ENCODE results near the gene LRRC45. TPM values are rescaled to one million over a fixed set of nuclear protein-coding genes. Genes with fewer than 3 reads are reported as not detected.

Gene LRRC45
- total RNA-seq, 2 experiments from 2014 or later: 41.2 to 52.0 TPM

DNA sequence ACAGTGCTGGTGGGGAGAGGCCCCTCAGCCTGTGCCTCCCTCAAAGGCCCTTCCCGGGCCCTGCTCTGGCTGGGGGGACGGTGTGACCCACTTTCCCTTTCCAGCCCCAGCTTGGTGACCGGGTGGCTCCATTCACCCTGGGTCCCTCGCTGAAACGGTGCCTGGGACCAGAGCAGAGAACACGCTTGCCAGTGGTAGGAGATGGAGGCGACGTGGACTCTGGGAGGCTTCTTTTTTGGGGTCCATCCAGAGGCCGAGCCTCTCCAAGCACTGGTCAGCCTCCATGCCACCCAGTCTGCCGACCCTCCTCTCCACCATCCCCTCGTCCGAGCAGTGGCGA, 8.2 kb upstream of the LRRC45 start:
- no TSS peak for BruUV-seq (replicated peaks)
- TF ChIP-seq EZH2phosphoT487 (IDR thresholded peaks at IDR 0.05; ENCODE audit: borderline replicate concordance, low read depth, low read length): no peak
- TF ChIP-seq, protein P1, sequence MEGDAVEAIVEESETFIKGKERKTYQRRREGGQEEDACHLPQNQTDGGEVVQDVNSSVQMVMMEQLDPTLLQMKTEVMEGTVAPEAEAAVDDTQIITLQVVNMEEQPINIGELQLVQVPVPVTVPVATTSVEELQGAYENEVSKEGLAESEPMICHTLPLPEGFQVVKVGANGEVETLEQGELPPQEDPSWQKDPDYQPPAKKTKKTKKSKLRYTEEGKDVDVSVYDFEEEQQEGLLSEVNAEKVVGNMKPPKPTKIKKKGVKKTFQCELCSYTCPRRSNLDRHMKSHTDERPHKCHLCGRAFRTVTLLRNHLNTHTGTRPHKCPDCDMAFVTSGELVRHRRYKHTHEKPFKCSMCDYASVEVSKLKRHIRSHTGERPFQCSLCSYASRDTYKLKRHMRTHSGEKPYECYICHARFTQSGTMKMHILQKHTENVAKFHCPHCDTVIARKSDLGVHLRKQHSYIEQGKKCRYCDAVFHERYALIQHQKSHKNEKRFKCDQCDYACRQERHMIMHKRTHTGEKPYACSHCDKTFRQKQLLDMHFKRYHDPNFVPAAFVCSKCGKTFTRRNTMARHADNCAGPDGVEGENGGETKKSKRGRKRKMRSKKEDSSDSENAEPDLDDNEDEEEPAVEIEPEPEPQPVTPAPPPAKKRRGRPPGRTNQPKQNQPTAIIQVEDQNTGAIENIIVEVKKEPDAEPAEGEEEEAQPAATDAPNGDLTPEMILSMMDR (conservative IDR thresholded peaks at IDR 0.05; ENCODE audit: low read length): no peak
- Histone ChIP-seq H3K4me3 (ENCODE audit: low read depth, low read length, poor library complexity, severe bottlenecking) (no peak overlapping the region), H3K9me3 (ENCODE audit: low read length) (no peaks in the 10 kb centered on the region), H3K79me2 (ENCODE audit: insufficient read depth, low read depth, low read length) (no peaks in the 10 kb centered on the region), H3K27ac (ENCODE audit: low read depth, low read length, poor library complexity, severe bottlenecking) (no peak overlapping the region), H3K36me3 (ENCODE audit: insufficient read depth, low read length) (peaks cover 11% of the 10 kb centered on the region; the same call in 1 of the 2 replicates), H4K20me1 (ENCODE audit: insufficient read depth, low read length) (no peaks in the 10 kb centered on the region), H3K4me1 (ENCODE audit: insufficient read depth, low read length, poor library complexity, severe bottlenecking) (peaks cover 4% of the 10 kb centered on the region), H3K9me2 (ENCODE audit: insufficient read depth, low read length) (no peaks in the 10 kb centered on the region), H2AFZ (ENCODE audit: low read length) (no peak overlapping the region), H3K4me2 (ENCODE audit: low read length) (no peak overlapping the region)
- ChIA-PET POLR2A (no interaction called here), CTCF (ENCODE audit: unreplicated experiment) (no interaction called here)
- no peak for DNase-seq (ENCODE audit: low spot score)
- intact Hi-C loops (cut with micrococcal nuclease; ENCODE audit: unreplicated experiment): no loop called here

DNA sequence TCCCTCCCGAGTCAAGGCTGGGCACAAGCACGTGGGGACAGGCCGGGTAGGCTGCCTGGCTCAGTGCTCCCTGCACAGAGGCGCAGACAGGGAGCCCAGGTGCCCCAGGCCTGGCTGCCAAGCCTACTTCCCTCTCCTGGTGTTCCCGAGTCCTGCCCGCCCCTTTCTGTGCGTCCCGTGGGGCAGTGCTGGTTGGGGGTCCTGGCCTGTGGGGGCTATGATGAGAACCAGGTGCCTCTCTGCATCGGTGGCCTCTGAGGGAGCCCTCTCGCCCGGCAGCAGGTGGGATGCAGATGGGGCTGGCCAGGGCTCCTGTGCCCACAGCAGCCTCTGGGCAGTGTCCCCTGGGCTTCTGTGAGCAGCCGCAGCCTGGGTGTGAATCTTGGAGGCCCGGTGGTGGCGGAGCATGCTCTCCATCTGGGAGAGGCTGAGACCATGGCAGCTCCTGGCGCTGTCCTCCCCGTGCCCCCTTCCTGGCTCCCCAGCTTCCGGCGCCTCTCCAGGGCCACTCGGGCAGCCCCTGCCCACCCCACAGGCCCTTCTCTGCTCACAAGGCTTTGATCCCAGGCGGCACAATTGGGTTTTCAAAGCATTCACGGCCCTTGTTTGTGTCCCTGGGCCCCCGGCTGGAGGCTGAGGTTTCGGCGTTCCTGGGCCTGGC, 7.7 kb upstream of the LRRC45 start:
- Histone ChIP-seq H3K4me2 (ENCODE audit: low read length) (no peak overlapping the region), H3K9me3 (ENCODE audit: low read length) (no peaks in the 10 kb centered on the region), H3K4me1 (ENCODE audit: insufficient read depth, low read length, poor library complexity, severe bottlenecking) (peaks cover 9% of the 10 kb centered on the region), H3K4me3 (ENCODE audit: low read depth, low read length, poor library complexity, severe bottlenecking) (no peak overlapping the region), H2AFZ (ENCODE audit: low read length) (no peak overlapping the region), H4K20me1 (ENCODE audit: insufficient read depth, low read length) (no peaks in the 10 kb centered on the region), H3K36me3 (ENCODE audit: insufficient read depth, low read length) (peaks cover 11% of the 10 kb centered on the region; the same call in 1 of the 2 replicates), H3K79me2 (ENCODE audit: insufficient read depth, low read depth, low read length) (no peaks in the 10 kb centered on the region), H3K9me2 (ENCODE audit: insufficient read depth, low read length) (no peaks in the 10 kb centered on the region), H3K27ac (ENCODE audit: low read depth, low read length, poor library complexity, severe bottlenecking) (no peak overlapping the region)
- intact Hi-C loops (cut with micrococcal nuclease; ENCODE audit: unreplicated experiment): no loop called here
- no peak for DNase-seq (ENCODE audit: low spot score)
- ChIA-PET CTCF (ENCODE audit: unreplicated experiment) (no interaction called here), POLR2A (no interaction called here)
- no peak for TF ChIP-seq EZH2phosphoT487 (IDR thresholded peaks at IDR 0.05; ENCODE audit: borderline replicate concordance, low read depth, low read length)
- TF ChIP-seq, protein P1 (conservative IDR thresholded peaks at IDR 0.05; ENCODE audit: low read length): no peak
- no TSS peak for BruUV-seq (replicated peaks)

DNA sequence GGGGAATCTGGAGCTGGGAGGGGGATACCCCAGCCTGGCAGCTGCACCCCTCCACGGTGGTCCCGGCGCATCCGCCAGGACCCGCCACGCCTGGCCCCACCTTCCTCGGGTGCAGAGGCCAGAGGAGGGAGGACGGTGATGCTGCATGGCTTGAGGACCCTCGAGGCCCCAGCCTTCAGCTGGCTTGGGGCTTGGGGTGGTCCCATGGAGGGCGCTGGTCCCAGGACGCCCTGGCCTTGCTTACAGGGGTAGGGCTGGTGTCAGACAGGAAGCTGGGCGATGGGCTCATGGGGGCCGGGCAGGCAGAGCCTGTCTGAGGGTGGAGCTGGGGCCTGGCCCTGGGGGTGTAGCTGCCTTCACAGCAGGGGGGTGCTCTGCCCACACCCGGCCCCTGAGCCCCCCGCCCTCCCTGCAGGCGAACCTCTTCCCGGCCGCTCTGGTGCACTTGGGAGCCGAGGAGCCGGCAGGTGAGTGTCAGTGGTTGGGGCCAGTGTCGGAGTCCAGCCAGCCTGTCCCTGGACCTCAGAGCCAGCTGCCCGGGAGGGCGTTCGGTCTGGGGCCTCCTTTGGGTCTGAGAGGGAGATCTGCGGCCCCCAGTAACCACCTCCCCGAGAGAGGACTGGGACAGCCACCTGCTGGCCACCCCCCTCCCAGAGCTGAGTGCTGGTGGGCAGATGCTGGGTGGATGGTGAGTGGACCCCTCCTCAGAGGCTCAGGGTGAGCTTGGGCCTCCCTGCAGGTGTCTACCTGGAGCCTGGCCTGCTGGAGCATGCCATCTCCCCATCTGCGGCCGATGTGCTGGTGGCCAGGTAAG, 6.8 kb upstream of the LRRC45 start:
- TF ChIP-seq, protein P1 (conservative IDR thresholded peaks at IDR 0.05; ENCODE audit: low read length): no peak
- no peak for TF ChIP-seq EZH2phosphoT487 (IDR thresholded peaks at IDR 0.05; ENCODE audit: borderline replicate concordance, low read depth, low read length)
- POLR2A ChIA-PET: no interaction called here

More for the DNA sequence above, 6.8 kb upstream of the LRRC45 start:
- H3K36me3 ChIP-seq (ENCODE audit: insufficient read depth, low read length): peaks cover 11% of the 10 kb centered on the region; the same call in 1 of the 2 replicates
- intact Hi-C loops (cut with micrococcal nuclease; ENCODE audit: unreplicated experiment): no loop called here
- no peaks in the 10 kb centered on the region for H4K20me1 ChIP-seq (ENCODE audit: insufficient read depth, low read length)
- no peaks in the 10 kb centered on the region for H3K79me2 ChIP-seq (ENCODE audit: insufficient read depth, low read depth, low read length)
- no peak overlapping the region for H3K27ac ChIP-seq (ENCODE audit: low read depth, low read length, poor library complexity, severe bottlenecking)
- no peak for DNase-seq (ENCODE audit: low spot score)
- H3K4me2 ChIP-seq (ENCODE audit: low read length): no peak overlapping the region
- CTCF ChIA-PET (ENCODE audit: unreplicated experiment): interaction anchor here (0.6 kb wide), 1 partner anchor 149 kb away, joined by 4 read pairs; no protein-coding TSS in a partner anchor
- H3K9me3 ChIP-seq (ENCODE audit: low read length): no peaks in the 10 kb centered on the region
- peaks cover 18% of the 10 kb centered on the region for H3K4me1 ChIP-seq (ENCODE audit: insufficient read depth, low read length, poor library complexity, severe bottlenecking)
- no TSS peak for BruUV-seq (replicated peaks)
- no peak overlapping the region for H2AFZ ChIP-seq (ENCODE audit: low read length)
- H3K9me2 ChIP-seq (ENCODE audit: insufficient read depth, low read length): no peaks in the 10 kb centered on the region
- no peak overlapping the region for H3K4me3 ChIP-seq (ENCODE audit: low read depth, low read length, poor library complexity, severe bottlenecking)
